ENCODE results near the gene UGT1A9.

GRCh38 chr2:233689031-233689430 lies 17.3 kb downstream of the UGT1A9 start:
- TF ChIP-seq CTCF (IDR thresholded peaks at IDR 0.05; ENCODE audit: poor library complexity), result no peak
- no peak for TF ChIP-seq EZH2 (IDR thresholded peaks at IDR 0.05; ENCODE audit: borderline replicate concordance)

All from hepatocyte (in vitro differentiated cells).